CD4-positive, alpha-beta T cell treated with Interleukin-1 beta for 1 hour (primary cell): ENCODE measurements around the gene PRKN.

Experiments used
- DNase-seq, 2 donors: peaks; one replicate each; pipeline ENCODE4 v3.0.0-alpha.2; 2020 to 2022

The PRKN gene

DNA sequence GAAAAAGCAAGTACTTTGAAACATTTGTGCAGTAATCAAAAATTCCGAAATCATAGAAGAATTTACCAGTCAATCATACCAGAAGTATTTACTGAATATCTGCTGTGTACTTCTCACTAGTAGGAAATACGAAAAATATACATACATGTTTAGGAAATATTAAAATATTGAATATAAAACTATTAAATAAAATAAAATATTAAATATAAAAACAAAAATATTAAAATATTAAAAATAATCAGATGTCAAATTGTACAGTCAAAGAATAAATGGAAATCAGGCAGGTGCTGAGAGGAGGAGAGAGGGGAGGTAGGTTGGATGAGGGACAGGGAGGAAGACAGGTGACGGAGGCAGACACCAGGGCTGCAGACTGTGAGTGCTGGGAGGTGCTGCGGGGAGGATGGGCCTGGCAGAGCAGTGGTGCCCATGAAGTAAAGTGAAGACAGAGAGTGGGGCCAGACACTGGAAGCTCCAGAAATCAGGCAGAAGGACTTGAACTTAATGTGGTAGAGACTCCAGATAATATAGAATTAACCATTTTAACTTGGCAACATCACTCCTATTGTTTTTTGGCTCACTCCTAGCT is 55.9 kb downstream of the PRKN start:
- no peak for DNase-seq

DNA sequence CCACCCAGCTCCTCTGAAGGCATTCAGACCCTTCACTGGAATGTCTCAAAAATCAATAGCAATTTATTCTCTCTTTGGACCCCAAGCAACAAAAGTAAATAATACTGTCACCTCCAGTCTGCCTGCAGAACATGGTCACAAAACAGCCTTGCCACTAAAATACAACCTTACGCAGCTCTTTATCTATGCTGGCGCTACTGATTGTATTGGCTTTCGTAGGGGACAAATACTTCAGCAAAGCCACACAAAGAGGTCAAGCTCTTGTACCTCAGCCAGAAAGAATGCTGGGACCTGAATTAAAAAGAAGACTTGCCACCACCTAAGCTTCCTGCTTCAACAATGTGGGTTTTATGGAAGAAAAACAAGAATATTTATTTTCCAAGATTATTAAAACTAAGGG is 57.2 kb downstream of the PRKN start:
- no peak for DNase-seq

DNA sequence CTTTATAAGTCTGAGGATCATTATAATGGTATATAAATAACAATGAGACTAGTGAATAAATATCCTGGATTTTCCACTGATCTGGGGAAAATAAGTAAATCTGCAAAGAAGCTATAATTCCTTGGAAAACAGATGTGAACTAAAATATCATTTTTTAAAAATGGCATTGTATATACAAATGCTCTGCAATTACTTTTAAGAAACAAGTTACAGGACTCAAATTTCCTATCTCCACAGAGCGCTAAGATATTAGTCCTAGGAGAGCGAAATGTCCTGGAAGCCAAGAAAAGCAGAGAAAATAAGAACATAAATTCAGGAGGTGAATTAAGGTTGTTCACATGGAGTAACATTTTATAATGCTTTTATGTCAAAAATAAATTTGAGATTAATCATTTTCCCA is 61.3 kb downstream of the PRKN start:
- DNase-seq = no peak

DNA sequence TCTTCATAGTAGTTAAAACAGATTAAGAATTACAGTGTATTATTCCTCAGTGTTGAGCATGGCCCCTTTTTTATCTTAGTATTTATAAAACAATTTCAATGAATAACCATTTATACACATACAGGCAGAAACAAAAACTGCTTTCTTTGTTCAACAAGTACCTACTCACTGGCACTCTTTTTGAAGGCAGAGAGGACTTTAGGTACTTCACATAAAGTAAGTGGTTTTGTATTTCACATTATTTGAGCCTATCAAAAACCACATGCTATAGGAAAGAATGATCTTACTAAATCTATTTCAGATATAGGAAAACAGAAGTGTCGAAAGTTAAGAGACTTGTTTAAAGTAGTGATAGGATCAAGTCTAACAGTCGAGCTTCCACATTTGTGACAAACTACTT is 73.8 kb downstream of the PRKN start:
- DNase-seq = no peak

DNA sequence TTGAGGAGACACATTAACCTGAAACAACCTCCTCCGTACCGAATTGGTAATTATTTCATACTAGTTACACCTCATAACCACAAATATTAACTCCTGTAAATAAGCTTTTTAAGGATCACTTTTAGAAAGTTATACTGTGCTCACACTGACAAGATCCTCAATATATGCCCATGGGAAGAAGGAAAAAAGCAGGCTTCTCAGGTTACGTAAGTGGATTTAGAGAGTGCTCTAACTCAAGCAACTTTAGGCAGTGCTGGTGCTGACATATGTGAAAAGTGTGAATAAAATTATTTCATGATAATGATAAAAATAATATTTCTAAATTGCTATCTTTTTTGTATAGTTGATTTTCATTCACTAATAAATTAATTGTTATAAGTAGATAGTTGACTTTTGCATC is 76.1 kb downstream of the PRKN start:
- no peak for DNase-seq

DNA sequence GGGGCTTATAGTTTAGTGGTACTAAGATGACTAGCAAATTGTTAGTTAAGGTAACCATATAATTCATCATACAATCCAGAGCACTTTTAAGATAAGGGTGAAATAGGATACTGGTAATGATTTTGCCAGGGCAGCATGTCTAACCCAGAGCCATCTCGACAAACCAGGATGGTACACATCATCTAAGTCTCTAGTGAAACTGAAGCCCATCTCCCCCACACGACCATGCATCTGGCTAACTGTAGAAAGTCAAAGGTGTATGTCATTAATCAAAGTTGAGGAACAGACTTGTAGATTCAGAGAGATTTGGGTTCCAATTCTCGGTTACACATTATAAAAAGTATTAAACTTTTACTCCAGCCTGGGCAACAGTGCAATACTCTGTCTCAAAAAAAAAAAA is 78.3 kb downstream of the PRKN start:
- no peak for DNase-seq

DNA sequence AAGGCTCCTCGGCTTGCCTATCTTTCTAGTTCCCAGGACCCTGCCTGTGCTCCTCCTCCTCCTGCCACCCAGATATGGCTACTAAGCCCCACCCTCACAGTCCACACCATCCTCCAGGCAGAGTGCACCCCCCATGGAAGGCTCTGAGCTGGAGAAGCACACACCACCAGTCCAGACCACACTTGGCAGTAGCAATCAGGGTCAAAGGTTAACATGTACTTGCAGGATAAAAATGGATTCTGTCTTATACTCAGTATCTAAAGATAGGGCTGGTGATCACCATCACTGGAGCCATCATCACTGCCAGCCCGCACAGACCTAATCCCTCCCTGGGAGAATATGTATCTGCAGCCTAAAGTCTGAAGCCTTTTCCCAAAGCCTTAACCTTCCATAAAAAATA is 83.4 kb downstream of the PRKN start:
- no peak for DNase-seq

DNA sequence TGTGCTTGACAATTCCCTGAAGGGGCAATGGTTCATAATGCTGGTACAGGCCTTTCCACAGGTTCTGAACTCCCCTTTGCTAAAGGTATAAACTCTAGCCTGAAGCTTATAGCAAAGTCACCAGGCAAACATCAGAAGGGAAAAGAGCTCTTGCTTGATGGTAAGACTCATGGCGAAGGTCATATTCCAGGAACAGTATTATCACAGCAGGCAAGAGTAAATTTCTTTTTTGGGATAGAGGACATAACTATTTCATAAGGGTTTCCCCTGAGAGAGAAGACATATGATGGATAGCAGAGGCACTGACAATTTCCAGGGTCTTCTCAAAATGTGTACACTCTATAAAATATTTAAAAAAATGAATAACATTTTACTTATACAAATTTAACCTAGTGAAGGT is 86.8 kb downstream of the PRKN start:
- DNase-seq = no peak

DNA sequence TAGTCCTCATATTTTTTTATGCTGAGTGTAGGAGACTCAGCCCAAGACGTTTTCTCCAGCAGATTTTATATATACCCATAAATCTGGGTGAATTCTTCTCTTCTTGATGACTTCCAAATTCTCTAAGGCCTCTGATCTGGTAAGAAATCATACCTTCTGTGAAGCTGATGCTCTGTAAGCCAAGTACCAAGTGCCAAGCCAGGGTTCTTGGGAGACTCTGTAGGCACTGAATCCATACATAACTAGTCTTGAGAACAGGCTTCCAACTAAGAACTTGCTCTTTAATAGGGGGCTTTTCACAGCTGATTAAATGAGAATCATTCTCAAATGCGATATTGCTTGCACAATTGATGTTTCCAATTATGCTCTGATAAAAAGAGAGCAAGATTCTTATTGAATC is 87.6 kb downstream of the PRKN start:
- no peak for DNase-seq

DNA sequence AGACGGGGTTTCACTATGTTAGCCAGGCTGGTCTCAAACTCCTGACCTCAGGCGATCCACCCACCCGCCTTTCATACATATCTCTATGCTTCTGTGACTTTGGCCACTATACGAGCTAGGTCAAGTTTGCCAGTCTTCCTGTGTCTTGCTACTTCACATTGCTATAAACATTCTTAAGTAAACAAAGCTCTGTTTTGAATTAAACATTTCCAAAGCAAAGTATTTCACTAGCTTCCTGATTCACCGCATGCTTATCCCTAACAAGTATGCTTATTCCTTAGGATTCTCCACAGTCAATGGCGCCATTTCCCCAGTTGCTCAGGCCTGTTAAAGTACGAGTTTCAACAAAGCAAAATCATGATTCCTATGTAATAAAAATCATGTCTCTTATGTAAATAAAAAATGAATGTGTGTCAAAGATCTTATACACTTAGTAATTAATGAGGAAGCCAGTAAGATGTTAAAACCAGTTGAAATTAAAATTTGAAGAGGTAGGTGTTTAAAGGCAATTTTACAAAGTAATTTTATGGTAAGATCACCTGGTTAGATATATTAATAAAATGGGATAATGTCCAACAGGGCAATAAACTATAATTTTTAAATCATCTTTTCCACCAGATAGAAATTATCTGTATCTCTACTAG is 88.5 kb downstream of the PRKN start:
- no peak for DNase-seq

DNA sequence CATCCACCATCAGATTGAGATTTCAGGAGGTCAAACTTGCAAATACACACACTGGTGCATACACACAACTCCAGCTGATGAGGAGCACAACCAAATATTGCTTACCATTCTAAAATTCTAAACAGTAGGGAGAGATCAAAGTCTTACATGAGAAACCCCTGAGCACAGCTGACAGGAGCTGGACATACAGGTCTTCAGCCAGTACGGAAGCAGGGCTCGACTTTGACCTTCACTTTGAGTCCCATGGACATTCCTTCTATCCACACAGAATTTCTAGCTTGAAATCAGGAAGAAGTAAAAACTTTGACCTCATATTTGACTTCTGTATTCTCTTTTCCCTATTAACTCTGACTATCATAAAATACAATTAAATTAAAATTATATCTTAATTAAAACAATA is 90.2 kb downstream of the PRKN start:
- no peak for DNase-seq

DNA sequence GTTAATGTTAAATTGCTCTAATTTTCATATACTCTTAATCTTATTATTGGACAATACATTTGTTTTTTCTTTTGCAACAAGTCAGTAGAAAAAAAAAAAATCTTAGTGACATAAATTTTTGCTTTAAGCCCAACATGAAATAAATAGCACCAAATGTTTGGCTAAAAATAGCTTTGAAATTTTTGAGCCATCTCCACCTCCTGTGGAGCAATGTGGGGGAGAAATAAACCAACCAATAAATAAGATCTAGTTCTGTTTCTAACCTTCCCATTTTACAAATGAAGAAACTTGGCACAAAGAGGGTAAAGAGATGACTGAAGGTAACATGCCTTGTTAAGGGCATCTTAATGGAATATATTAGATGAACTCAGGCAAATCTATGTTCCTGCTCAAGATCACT is 91.4 kb downstream of the PRKN start:
- DNase-seq = no peak

DNA sequence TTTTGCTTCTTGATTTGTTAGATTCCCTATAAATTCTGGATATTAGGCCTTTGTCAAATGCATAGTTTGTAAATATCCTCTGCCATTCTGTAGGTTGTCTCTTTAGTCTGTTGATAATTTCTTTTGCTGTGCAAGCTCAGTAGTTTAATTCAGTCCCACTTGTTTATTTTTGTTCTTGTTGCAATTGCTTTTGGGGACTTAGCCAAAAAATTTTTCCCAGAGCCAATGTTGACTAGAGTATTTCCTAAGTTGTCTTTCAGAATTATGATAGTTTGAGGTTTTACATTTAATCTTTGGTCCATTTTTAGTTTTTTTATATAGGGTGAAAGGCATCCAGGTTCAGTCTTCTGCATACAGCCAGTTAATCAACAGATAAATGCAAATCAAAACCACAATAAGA is 96.0 kb downstream of the PRKN start:
- no peak for DNase-seq

DNA sequence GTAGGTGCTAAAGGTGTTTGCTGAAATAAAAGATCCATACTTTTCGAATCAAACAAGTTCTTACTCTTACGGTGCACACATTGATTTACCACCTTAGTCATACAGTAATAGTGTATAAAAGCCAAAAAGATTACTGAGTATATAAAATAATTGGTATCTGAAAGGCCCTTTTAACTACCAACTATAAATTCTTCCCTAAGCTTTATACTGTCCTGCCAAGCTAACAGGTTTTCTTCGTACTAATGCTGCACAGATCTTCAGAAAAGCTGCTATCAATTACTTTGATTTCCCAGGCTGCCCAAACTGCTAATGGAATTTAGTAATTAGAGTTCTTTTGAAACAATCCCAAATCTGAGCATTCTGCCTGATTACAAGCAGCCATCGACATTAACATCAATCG is 97.5 kb downstream of the PRKN start:
- no peak for DNase-seq

DNA sequence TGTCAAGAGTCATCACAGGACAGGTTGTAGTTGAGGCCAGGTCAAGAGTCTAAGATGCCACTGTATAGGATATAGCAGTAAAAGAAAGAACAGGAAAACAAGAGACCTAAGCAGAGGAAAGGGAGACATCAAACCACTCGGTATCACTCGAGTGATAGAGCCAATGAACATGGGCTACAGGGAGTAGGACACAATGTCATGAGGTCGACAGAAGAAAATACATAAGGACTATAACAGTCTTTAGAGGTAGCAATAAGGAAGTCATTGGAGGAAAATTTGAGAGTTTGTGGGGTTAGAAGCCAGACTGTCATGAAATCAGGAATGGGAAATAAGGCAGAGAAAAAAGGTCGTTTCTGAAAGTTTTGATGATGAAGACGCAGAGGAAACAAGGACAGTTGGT is 99.7 kb downstream of the PRKN start:
- no peak for DNase-seq

DNA sequence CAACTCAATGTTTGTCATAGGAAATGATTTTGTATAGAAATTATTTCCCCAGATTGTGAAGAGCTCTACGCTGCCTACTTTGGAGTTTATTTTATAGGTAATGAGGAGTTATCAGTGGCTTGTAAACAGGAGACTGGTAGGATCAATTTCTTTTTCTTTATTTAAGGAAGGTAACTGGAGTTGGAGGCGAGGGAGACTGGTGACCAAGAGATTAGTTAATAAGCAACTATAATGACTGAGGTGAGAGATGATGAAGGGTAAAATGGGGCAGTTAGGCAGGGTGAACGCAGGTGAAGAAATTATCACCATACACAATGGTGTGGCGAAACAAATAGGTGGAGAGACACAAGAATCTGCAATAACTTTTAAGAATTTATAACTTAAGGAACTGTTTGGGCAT is 100.2 kb downstream of the PRKN start:
- no peak for DNase-seq

DNA sequence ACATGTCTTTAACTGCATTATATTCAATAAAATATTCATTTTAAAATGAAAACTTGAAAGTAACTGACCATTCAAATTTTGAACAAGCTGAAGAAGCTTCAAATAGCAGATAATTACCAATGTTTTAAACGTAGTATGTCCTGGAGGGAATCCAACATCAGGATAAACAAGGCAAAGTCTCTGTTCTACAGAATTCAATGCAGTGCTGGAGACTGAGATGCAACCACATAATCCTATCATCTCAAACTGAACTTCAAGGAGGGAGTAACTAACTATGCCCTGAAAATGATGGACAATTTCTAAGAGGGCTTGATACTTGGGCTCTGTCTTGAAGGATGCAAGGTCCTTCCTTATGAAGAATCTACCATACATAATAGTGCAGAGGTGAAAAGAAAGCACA is 100.7 kb downstream of the PRKN start:
- no peak for DNase-seq

DNA sequence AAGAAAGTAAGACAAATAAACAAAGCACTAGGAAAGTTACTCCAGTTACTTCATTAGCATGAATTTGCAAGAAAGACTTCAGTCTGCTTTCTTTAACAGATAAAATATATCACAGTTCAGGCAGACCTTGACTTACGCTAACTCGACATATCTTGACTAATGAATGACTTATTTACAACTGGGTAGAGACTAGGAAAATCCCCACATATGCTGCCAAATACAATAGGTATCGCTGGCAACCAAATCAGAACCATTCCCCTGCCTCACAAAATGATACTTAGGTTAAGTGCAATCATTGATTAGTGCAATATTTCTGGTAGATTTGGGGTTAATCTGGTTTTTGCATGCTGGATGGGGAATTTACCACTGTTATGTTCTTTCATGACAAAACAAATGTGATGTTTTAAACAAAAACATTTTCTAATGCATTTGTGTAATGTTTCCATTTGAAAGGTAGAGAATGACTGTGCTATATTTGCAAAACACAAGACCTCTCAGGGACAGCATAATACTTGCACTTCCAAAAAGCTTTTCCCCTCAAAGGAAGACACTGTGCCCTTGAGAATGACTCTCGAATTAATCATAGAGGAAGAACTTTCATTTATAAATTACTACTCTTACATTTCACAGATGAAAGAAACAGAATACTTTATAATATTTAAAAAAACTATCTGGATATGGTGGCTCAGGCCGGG is 101.6 kb downstream of the PRKN start:
- no peak for DNase-seq

DNA sequence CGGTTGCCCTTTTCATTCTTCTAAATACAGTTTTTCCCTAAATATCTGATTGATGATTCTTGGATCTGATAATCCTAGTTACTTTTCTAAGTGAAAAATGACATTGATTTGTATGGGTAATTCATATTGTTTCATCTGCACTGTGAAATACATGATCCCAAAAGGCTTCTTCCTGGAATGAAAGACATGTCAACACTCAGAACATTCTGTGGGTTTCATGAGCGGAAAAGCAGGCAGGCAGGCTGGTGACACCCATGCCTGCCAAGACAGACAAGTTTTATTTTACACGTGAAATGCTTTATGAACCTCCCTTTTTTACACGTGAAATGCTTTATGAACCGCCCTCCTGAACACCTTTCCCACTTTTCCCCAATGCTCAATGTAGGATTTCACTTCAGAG is 105.0 kb downstream of the PRKN start:
- DNase-seq = no peak

DNA sequence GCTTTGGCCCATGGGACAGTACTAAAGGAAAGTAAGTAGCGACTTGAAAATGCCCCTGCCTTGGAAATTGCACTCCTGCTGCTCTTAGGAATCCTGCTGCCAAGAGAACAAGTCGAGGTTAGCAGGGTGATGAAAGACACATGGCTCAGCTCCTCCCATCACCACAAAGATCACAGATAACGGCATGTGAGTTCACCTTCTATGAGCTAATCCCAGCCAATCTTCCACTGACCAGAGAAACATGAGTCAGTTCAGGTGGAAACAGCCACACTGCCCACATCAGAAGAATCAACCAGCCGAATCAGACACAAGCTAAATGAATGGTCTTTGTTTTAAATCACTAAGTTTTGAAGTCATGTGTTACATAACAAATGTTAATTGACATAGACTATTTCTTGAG is 106.3 kb downstream of the PRKN start:
- DNase-seq = no peak

DNA sequence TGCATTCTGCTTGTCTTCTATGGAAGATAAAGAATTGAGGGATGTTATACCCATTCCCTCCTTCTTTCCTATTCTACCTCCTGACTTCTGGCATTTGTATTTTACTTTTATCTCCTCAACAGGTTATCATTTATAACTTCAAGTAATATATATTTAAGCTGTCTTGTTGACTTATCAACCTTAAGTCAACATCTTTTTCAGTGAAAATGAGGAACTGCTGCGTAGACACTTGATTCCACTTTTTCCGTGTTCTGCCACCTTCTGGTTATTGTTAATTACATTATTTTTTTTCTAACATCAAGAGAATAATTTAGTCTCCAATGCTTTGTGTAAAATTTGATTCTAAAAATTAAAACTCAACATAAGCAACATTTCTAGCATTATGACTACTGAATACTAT is 107.5 kb downstream of the PRKN start:
- no peak for DNase-seq

DNA sequence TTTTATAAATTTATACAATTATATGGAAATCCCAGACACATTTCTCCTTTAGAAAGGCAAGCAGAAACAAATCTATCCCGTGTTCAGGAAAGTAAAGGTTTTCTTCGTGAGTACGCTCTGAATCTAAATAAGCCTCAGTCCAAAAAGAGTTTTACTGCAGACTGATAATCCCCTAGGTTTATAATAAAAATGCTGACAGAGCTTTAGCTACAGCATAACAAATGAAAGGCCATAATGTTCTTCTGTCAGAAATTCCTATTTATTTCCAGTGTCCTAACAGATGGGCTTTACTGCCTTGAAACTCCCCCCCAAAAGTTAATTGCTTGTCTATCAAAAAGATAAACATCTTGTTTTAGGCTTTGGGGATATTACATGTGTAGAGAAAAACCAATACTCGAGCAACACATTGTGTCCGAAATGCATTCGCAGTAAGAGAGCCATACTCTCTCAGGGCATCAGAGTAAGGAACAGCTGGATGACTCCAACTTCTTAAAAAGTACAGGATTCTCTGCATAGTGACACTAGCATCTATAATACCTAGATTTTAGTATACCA is 109.0 kb downstream of the PRKN start:
- DNase-seq = no peak

DNA sequence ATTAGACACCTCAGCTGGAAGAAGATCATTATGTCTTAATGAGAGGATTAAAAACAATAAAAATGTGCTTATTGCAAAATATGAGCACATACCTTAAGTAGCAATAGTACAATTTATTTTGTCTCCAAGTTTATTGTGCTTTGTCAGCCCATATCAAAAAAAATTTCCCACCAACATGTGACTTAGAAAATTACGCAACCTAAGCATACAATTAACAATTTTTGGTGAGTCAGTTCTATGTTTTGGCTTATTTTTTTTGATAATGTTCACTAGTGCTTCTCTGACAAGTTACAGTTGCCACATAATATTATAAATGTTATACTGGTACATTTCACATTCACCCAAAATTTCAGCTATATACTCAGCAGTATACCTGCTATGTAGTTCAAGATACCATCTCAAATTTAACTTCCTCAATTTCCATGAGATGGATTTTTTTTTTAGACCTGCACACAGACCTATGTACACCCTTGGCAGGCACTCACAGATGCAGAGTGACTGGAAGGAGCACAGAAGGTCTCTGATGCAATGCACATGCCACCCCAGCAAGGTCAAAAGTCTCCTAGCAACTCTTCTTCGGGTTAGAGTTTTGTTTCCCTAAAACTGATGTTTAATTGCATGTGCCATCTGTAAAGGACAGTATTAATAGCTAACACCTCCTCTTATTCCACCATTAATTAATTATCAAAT is 112.4 kb downstream of the PRKN start:
- no peak for DNase-seq

DNA sequence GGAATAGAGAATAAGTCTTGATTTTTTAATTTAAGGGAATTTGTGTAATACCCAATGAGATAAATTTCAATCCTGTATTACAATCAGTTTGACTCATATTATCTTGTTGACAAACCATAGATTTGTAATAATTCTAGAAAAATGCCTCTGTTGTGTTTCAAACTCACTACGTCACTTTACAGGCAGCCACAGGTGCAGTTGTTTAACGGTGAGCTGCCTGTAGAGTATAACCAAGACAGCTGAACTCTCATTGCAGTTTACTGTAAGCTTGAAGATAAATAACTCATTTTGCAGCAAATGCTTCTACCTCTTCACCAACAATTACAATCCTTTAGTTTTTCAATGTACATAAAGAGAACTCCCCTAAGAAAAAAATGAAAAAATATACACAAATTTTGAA is 114.3 kb downstream of the PRKN start:
- DNase-seq = no peak
